OCI-M2 (cell line): Measurements from ENCODE around the gene UFSP1.
"Not testable (repeated sequence)": the region's sequence is repeated elsewhere in the genome, so short reads cannot be mapped to it uniquely, and the experiment has no call there.

ENCODE experiments used
- DNase-seq: peaks from one replicate; lab custom pipeline; 2025; ENCODE audit not compliant: unreplicated experiment; lab: John Stamatoyannopoulos, UW

Gene UFSP1

DNA sequence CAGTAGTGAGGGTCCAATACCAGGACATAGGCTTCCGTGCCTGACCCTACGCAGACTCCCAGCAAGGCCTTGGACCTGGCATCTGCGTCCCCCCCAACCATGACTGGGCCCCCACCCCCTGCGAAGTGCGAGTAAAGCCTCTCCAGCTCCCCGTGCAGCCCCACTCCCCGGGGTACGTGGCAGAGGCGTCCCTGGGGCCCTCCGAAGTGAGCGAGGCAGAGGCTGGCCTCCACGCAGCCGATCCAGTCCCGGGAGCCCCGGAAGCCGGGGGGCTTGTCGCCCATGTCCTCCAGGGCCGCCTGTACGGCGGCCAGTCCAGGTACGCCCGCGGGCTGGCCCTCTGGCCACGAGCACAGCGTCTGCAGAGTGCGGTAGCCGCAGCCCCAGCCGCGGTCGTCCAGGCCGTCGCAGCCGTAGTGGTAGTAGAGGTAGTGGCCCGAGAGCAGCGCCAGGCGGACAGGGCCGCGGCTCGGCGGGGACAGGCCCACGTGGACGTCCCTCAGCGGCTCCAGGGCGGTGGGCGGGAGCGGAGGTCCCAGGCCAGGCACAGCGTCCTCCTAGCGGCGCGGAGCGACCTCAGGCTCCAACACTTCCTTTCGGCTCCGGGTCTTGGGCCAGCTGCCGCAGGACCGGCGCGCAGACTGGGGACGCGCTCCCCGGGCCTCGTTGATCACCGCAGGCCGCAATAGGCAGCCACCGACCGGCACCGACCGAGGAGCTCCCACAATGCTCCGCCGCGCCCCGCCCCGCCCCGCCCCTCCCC lies at the start of gene UFSP1:
UFSP1 (minus strand) TSS at position 728 of the 763 bp plus-strand sequence; CDS start at position 284, 444 bp downstream.
- no peak for DNase-seq

DNA sequence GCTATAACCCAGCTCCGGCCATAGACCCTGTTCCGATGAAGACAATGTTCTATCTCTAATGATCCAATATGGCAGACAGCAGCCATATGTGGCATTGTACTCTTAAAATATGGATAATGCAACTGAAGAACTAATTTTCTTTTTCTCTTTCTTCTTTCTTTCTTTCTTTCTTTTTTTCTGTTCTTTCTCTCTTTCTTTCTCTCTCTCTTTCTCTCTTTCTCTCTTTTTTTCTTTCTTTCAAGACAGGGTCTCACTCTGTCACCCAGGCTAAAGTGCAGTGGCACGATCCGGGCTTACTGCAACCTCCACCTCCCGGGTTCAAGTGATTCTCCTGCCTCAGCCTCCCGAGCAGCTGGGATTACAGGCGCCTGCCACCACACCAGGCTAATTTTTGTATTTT lies 46.7 kb upstream of the UFSP1 start:
- not testable (repeated sequence) for DNase-seq

DNA sequence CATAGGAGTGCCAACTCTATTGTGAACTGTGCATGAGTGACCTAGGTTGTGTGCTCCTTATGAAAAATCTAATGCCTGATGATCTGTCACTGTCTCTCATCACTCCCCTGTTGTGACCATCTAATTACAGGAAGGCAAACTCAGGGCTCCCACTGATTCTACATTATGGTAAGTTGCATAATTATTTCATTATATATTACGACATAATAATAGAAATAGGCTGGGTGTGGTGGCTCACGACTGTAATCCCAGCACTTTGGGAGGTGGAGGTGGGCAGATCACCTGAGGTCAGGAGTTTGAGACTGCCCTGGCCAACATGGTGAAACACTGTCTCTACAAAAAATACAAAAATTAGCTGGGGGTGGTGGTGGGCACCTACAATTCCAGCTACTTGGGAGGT lies 45.9 kb upstream of the UFSP1 start:
- DNase-seq = not testable (repeated sequence)

DNA sequence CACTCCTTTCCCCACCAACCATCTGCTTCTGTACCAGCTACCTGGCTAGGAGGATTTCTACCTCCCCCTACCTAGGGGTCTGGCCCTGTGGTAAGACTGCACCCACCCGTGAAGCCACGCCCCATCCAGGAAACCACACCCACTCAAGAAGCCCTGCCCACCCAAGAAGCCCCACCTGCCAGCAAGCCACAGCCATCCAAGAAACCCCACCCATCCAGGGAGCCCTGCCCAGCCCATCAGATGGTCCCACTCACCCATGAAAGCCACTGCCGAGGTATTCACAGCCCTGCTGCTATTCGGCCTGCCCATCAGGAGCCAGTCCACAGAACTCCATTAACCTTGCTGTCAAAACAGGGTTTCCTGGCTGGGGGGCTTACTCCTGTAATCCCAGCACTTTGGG lies 44.2 kb upstream of the UFSP1 start:
- no peak for DNase-seq

DNA sequence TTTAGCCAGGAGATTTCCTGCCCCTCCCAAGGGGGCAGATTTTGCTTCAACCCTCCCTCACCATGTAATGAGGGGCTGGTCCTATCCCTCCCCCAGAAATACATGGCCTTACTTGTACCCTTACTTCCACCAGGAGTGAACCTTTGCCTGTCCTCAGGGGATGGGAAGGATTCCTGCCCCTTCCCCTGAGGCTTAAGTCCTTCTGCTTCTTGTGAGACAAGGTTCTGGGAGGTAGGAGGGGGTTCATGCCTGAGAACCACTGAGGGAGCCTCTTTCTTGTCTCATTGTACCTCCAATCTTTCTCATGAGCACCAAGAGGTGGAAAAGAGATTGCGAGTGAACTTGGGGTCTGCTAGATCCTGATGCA lies 40.3 kb upstream of the UFSP1 start:
- no peak for DNase-seq

DNA sequence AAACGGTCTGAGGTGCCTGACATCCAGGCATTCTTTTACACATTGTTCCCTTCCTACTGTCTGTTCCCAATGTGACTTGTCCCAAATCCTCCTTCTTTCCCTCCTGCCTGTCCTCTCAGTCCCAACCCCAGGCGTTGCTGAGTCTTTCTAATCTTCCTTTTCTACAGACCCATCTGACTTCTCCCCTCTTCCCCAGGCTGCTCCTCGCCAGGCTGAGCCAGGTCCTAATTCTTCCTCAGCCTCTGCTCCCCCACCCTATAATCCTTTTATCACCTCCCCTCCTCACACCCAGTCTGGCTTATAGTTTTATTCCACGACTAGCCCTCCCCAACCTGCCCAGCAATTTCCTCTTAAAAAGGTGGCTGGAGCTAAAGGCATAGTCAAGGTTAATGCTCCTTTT lies 34.1 kb upstream of the UFSP1 start:
- DNase-seq = not testable (repeated sequence)

DNA sequence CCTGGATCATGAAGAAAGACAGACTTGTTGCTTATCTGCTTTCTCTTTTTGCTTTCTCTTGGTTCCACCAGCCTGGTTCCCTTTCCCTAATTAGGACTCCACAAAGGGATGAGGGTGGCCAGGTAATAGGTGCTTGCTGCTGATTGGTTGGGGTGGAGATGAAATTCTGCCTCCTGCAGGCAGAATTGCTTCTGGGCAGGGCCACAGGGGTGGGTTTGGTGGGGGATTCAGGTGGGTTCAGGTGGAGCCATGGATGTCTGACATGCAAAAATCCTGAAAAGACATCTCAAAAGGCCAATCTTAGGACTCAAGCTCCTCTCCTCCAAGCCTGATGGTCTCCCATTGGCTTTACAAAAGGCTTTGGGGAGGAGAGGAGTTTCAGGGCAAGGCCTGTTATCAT lies 31.5 kb upstream of the UFSP1 start:
- no peak for DNase-seq

DNA sequence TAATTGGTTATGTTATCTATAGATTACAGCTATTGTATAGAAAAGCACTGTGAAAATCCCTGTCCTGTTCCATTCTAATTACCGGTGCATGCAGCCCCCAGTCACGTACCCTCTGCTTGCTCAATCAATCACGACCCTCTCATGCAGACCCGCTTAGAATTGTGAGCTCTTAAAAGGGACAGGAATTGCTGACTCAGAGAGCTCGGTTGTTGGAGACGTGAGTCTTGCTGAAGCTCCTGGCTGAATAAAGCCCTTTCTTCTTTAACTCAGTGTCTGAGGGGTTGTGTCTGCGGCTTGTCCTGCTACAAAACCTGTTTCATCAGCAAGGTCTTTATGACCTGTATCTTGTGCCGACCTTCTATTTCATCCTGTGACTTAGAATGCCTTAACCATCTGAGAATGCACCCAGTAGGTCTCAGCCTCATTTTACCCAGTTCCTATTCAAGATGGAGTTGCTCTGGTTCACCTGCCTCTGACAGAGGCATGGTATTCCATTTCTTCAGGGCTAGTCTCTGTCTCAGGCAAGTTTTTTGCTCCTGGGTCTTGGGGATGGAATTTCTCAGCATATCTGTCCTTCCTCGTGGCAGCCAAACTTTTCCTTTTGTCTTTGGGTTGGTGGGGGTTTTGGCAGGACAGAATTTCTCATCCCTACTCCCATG lies 30.4 kb upstream of the UFSP1 start:
- not testable (repeated sequence) for DNase-seq

DNA sequence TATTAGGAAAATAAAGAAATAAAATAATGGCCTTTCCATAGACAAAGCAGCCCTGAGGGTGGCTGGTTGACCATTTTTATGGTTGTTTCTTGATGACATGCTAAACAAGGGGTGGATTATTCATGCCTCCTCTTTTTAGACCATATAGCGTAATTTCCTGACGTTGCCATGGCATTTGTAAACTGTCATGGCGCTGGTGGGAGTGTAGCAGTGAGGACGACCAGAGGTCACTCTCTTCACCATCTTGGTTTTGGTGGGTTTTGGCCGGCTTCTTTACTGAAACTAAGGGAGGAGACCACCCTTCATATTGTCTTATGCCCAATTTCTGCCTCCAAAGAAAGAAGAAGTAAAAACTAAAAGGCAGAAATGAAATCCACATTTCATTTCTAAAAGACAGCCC lies 29.8 kb upstream of the UFSP1 start:
- DNase-seq = not testable (repeated sequence)

DNA sequence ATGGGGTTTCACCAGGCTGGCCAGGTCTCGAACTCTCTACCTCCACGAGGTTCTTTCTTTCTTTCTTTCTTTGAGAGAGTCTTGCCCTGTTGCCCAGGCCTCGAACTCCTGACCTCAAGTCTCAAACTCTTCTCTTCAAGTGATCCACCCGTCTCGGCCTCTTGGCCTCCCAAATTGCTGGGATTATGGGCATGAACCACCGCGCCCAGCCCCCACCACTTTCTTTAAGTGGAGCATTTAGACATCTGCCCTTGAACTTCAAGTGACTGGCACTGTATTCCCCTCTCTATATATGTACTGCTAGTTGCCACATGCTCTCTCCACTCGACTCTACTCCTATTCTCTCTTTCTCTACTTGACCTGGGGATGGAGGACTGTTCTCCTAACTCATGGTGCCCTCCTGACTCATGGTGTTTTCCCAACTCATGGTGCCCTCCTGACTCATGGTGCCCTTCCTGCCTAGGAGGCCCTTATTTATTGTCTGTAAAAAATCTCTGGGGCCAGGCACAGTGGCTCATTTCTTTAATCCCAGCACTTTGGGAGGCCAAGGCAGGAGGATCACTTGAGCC lies 25.4 kb upstream of the UFSP1 start:
- DNase-seq = no peak

DNA sequence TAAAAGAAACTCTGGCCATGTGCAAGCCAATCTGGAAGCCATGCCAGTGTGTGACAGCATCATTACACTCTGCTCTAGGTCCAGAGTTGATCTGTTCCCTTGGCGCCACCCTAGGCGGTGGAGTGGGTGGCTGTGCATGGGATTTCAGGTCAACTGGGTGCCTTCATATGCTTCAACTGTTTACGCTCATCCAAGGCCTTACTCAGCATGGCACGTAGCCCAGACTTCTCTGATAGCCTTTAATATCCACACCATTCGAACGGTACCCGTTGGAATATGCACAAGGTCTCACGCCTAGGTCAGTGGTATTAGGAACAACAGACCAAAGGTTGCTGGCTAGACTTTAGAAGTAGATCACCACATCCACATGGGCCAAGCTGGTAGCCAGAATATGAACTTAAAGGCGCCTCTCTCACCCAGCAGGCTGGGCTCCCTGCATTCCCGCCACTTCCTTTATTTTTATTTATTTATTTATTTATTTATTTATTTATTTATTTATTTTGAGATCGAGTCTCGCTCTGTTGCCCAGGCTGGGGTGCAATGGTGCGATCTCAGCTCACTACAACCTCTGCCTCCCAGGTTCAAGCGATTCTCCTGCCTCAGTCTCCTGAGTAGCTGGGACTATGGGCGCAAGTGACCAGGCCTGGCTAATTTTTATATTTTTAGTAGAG lies 24.8 kb upstream of the UFSP1 start:
- DNase-seq = no peak

DNA sequence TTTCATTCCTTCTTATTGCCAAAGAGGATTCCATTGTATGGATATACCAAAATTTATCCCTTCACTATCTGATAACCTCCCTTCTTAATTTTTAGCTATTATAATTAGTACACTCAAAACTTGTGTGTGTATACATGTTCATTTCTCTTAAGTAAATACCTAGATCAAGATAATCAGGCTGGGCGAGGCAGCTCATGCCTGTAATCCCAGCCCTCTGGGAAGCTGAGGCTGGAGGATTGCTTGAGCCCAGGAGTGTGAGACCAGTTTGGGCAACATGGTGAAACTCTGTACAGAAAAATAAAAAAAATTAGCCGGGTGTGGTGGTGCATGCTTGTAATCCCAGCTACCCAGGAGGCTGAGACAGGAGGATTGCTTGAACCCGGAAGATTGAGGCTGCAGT lies 22.0 kb upstream of the UFSP1 start:
- no peak for DNase-seq

DNA sequence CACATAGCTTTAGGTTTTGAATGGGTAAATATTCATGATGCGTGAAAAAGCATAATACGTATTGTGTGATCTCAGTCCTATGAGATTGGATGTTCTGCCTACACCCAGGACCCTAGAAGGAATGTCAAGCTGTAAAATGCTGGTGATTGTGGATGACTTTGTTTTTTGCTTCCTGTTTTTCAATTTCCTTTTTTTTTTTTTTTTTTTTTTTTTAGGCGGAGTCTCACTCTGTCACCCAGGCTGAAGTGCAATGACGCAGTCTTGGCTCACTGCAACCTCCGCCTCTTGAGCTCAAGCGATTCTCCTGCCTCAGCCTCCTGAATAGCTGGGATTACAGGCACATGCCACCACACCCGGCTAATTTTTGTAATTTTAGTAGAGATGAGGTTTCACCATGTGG lies 20.9 kb upstream of the UFSP1 start:
- DNase-seq = not testable (repeated sequence)

DNA sequence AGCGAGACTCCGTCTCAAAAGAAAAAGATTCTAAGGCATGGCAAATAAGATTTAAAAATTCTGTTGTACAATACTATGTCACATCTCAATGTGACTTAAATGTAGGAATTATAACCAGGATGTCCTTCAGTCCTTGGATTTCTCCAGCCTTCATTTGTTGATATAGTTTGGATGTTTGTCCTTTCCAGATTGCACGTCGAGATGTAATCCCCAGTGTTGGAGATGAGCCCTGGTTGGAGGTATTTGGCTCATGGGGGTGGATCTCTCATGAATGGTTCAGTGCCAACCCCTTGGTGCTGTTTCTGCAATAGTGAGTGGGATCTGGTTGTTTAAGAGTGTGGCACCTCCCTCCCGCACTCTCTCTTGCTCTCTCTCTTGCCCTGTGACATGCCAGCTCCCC lies 19.0 kb upstream of the UFSP1 start:
- DNase-seq = no peak

DNA sequence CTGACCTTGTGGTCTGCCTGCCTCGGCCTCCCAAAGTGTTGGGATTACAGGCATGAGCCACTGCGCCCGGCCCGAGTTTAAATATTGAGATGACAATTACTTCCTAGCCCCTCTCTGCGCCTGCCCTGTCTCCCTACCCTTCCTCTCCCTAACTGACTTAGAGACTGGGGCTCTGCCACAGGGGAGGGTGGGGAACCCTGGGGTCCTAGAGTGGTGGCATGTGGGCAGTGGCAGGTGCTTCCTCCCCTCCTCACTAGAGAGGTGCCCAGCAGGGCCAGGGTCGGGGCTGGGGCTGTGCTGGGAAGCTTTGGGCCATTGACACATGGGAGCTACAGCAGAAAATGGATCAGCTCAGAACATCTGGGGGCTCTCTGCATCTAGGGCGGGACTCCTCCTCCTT lies 13.1 kb upstream of the UFSP1 start:
- DNase-seq = no peak

DNA sequence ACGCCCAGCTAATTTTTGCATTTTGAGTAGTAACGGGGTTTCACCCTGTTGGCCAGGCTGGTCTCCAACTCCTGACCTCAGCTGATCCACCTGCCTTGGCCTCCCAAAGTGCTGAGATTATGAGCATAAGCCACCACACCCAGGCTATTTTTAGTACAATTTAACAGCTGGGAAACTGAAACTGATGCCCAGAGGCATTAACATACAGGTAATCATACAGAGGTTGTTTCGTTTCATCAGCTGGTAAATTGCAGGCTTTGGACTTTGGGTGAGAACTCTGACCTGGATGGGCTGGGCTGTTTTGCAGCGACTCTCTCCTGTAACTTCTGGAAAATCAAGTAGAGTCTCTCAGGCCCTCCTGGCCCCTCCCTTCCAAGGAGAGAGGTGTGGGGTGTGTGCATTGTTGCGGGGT lies 12.4 kb upstream of the UFSP1 start:
- DNase-seq = no peak

DNA sequence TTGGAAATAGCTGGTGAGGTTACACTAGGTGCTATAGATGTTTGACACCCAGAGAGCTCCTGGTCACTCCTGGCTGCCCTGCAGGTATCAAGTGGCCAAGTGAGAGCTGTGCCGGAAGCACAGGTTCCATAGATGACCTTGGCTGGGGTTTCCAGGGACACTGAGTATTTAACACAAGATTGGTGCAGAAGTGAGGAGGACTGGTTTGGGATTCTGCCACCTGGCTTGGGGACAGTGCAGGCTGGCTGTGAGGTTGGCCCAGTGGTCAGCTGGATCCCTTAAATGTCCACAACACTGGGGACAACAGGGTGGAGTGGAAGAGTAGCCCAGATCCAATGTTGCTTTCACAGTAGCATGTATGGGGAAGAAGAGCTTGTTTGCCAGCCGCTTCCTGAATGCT lies 11.5 kb upstream of the UFSP1 start:
- DNase-seq = no peak

DNA sequence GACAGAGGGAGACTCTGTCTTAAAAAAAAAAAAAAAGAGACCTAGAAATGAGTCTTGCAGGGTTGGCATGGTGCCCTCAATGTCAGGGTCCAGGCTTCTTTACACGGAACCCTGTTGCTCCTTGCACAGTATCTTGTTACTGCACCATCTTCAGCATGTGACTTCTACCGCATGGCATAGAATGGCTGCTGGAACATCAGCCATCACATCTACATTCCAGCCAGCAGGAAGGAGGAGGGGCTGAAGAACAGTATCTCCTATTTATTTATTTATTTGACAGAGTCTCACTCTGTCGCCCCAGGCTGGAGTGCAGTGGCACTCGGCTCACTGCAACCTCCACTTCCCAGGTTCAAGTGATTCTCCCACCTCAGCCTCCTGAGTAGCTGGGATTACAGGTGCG lies 9.9 kb upstream of the UFSP1 start:
- no peak for DNase-seq

DNA sequence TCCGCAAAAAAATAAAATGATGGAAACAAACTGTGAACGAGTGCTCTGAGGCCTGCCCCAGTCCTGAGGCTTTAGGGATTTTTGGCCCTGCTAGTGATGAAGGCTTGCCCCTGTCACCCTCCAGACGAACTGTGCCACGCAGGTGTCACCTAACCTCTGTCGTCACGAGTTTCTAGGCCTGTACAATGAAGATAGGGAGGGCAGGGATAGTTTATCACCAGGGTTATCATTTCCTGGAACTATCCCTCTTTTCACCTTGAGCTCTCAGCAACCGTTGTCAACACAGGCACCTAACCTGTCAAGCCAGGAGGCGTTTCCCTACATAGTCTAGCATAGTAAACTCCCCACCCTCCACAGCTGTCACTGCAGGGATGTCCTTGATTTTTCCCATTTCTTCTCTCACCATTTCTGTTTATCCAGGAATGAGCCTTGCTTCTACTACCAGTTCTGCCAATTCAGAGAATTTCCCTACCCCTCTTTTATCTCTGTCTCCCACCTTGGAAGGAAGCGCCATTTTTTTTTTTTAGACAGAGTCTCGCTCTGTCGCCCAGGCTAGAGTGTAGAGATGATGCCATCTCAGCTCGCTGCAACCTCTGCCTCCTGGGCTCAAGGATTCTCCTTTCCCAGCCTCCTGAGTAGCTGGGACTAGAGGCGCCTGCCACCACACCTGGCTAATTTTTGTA lies 8.4 kb upstream of the UFSP1 start:
- DNase-seq = no peak

DNA sequence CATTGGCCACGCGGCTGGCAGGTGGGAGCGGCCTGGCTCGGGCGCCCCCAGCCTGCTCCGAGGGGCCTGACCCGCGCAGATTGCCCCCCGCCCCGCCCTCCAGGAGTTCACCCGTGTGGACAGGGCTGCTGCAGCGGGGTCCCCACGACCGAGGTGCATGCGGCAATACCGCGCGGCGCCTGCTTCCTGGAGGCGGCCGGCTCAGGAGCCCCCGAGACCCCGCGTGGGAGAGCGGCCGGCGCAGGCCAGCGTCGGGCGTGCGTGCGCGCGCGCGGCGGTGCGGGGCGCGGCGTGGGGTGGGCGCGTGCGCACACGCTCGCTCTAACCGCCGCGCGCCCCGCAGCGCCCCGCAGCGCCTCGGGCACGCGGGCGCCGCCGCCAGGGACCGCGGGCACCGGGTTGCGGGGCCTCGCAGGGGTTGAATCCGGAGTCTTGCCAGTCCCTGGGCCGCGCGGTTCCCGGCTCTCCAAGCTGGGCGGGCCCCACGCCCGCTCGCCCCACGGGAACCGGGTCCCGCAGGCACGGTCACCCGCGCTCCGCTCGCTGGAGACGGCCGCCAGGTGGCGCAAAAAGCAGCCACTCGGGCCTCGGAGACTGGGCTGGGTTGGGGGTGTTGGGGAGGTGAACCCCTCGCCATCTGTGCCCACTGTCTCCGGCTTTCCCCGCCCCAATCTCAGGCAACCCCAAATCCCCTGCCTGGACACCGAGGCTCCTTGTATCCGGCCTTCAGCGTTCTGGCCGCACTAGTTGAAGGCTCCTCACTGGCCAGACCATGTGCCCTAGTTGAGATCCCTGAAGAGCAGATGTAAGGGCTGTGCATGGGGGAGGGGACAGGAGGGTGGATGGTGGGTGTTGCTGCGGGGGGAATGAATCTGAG lies 7.5 kb upstream of the UFSP1 start:
- no peak for DNase-seq
